ENCODE results near the gene KRTAP4-7.
"Not testable (repeated sequence)": the region's sequence is repeated elsewhere in the genome, so short reads cannot be mapped to it uniquely, and the experiment has no call there.

The KRTAP4-7 gene

DNA sequence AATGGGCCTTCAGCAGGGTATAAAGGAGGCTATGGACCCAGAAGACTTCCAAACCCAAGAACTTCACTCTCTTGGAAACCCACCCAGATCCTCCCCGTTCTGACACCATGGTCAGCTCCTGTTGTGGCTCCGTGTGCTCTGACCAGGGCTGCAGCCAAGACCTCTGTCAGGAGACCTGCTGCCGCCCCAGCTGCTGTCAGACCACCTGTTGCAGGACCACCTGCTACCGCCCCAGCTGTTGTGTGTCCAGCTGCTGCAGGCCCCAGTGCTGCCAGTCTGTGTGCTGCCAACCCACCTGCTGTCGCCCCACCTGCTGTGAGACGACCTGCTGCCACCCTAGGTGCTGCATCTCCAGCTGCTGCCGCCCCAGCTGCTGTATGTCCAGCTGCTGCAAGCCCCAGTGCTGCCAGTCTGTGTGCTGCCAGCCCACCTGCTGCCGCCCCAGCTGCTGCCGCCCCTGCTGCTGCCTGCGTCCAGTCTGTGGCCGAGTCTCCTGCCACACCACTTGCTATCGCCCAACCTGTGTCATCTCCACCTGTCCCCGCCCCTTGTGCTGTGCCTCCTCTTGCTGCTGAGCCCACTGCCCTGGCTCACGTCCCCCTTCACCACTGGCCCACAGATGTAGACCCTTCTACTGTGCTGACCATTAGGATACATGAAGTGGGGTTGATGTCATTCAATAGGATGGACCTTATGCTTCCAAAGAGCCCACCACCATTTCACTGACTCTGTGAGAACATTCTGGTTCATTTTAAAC, at the start of gene KRTAP4-7:
TSS of gene KRTAP4-7 (plus strand) at position 51 of the 757 bp plus-strand sequence. CDS start at position 108, 57 bp downstream.
- DNase-seq = not testable (repeated sequence)

- DNase-seq = not testable (repeated sequence)
These were observed 49.5 kb upstream of the KRTAP4-7 start, which contains the start of gene KRTAP1-3 for GRCh38 chr17:41034346-41034935. TSS of gene KRTAP1-3 (minus strand) at chr17:41034874. CDS start at chr17:41034821, 53 bp downstream.

DNA sequence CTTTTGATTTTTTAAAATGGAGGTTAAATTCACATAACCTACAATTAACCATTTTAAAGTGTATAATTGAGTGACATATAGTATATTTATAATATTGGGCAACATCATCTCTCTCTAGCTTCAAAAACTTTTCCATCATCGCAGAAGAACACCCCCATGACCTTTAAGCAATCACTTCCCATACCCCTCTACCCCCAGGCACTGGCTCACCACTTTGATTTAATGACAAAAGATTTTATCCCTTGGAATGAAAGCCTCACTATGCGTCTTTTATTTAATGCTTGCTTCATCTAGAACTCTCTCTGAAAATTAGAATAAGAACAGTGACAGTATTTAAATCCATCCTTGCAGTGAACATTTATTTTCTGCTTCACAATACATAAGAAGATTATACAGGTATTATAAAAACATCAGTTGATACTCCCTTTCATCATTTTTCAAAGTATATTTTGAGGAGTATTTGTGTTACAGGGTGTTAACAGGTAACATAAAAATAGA, 46.0 kb upstream of the KRTAP4-7 start:
- no peak for DNase-seq

GRCh38 chr17:41040783-41041571, 43.0 kb upstream of the KRTAP4-7 start, which contains the start of gene KRTAP1-1:
TSS of gene KRTAP1-1 (minus strand) at chr17:41041450. CDS start at chr17:41041397, 53 bp downstream.
- DNase-seq = not testable (repeated sequence)

GRCh38 chr17:41042953-41043352, 41.0 kb upstream of the KRTAP4-7 start:
- no peak for DNase-seq

- not testable (repeated sequence) for DNase-seq
These were observed 37.0 kb upstream of the KRTAP4-7 start, which contains the start of gene KRTAP2-1 for GRCh38 chr17:41046735-41047465. TSS of gene KRTAP2-1 (minus strand) at chr17:41047316. CDS start at chr17:41047267, 49 bp downstream.

- DNase-seq = no peak
These were observed 35.5 kb upstream of the KRTAP4-7 start for GRCh38 chr17:41048441-41048840.

DNA sequence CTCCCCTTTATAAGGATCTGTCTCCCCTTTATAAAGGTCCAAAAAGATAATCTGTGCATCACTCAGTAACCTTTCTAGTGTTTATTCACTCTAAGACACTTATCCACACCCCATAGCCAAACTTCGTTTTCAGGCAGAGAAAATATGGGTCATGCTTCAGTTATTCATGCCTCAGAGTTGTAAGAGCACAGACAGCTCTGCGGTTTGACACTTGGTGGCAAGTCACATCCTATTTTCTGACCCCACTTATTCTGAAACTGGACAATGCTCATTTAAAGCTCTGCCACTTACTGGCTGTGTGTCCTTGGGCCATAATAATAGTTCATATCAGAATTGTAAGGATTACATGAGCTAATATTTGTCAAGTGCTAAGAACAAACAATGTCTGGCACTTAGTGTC, 34.8 kb upstream of the KRTAP4-7 start:
- no peak for DNase-seq

- DNase-seq = no peak
These were observed 31.4 kb upstream of the KRTAP4-7 start for GRCh38 chr17:41052566-41052965.

GRCh38 chr17:41054025-41054424, 29.9 kb upstream of the KRTAP4-7 start:
- no peak for DNase-seq

DNA sequence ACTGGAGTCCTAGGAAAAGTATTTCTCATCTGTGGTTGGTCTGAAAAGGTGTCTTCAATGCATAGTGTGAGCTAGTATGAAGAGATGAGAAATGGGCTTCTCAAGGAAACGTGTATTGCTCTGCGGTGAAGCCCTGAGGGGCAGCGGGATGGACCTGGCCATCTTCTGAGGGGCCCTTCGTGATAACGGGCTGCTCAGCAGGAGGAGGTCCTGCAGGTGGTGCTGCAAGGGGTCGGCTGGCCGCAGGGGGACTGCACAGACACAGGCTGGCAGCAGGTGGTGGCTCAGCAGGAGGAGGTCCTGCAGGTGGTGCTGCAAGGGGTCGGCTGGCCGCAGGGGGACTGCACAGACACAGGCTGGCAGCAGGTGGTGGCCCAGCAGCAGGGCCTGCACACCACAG, 29.4 kb upstream of the KRTAP4-7 start:
- DNase-seq = not testable (repeated sequence)

DNA sequence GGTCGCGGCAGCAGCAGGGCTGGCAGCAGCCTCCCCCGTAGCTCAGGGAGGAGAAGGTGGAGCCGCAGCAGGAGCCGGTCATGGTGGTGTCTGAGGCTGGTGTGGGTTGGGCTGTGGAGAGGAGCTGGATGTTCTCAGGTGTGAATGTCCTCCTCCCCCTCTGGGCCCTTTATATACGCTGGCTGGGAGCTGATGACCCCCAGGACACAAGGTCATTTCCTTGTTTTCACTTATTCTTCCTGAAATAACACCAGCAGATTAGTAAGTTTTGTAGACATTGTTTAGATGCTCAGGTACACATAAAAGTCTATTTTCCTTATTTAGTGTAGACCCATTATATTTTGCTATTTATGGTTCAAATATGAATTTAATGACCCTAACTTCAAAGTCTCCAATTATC, 28.8 kb upstream of the KRTAP4-7 start, which contains the start of gene KRTAP2-2:
TSS of gene KRTAP2-2 (minus strand) at position 101 of the 400 bp plus-strand sequence. CDS start at position 82, 19 bp downstream.
- not testable (repeated sequence) for DNase-seq

- DNase-seq = no peak
These were observed 26.4 kb upstream of the KRTAP4-7 start for GRCh38 chr17:41057547-41057946.

DNA sequence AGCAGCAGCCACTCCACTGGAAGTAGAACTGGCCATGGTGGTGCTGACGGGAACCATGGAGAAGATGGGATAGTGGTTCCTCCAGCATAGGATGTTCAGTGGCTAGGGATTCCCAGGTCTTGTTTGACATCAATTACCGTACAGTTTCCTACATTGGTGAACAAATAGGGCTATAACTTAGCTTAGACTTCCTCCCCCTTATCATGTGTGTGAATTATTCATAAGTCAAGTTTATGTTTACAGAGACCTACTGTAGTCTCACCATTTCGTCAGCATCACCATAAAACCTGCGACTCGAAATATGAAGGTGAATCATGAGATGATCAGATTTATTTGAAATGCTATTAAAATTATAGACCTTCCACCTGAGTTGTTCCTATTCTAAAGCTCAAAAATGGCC, 25.2 kb upstream of the KRTAP4-7 start:
- DNase-seq = no peak

DNA sequence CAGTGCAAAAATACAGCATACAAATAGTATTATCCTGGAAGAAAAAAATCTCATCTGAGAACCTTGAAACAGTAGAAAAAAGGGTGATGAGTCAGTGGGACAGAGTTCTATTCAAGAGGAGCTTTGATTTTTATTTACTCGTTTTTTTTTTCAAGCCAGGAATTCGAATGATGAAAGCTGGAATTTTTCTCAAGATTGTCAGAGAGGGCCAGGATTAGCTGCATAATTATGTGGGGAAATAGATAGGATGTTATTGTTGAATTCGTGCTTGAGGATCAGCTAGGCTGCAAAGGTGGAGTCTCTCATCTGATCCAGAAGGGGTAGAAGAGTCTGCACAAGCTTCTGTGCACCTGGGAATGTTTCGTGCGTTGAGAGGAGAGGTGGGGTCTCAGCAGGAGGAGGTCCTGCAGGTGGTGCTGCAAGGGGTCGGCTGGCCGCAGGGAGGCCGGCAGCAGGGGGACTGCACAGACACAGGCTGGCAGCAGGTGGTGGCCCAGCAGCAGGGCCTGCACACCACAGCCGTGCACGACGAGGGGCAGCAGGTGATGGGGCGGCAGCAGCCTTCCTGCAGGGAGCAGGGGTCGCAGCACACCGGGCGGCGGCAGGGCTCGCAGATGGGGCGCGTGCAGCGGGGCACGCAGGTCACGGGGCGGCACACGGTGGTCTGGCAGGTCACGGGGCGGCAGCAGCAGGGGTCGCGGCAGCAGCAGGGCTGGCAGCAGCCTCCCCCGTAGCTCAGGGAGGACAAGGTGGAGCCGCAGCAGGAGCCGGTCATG, 24.5 kb upstream of the KRTAP4-7 start:
- not testable (repeated sequence) for DNase-seq

DNA sequence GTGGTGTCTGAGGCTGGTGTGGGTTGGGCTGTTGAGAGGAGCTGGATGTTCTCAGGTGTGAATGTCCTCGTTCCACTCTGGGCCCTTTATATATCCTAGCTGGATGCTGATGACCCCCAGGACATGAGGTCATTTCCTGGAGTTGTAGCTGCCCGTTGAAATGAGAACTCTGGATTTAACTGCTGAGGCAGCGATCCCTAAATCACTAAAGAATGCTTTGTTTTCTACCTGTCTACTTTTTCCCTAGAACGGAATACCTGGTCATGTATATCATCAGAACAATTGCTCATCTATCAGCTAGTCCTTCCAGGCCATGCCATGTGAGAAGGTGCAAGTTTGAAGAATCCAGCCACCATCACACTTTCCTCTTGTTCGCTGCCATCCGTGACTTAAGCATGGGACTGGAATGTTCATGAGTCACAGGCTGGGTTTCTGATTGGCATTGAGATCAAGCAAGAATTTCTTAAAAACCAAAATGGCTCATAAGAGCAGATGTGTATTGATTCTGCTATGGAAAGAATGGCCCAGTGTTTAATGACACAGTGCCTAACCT, 23.8 kb upstream of the KRTAP4-7 start, which contains the start of gene KRTAP2-3:
TSS of gene KRTAP2-3 (minus strand) at position 63 of the 553 bp plus-strand sequence. CDS start 64 bp downstream, outside the sequence.
- no peak for DNase-seq

DNA sequence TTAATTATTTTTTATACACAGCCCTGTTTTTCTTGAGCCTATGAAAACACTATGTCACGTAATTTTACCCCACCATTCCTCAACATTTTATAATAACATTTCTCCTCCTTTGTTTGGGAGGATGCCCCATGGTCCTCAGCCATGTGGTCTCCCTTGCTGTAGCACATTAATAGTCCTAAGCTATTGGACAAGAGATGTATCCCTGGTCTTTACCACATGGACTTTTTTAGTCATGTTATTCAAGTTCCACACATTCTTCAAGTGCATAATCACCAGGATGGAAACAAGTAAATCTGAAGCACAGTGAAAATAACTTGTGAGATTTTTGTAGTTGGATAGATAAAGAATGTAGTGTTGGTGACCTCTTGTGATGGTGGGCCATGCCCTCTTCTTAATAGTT, 22.0 kb upstream of the KRTAP4-7 start:
- DNase-seq = no peak

GRCh38 chr17:41063449-41063848, 20.5 kb upstream of the KRTAP4-7 start:
- no peak for DNase-seq

- DNase-seq = no peak
These were observed 19.6 kb upstream of the KRTAP4-7 start for GRCh38 chr17:41064301-41064700.

- DNase-seq = not testable (repeated sequence)
These were observed 18.8 kb upstream of the KRTAP4-7 start for GRCh38 chr17:41065016-41065689.

Data from activated CD8-positive, alpha-beta memory T cell treated with anti-CD3 and anti-CD28 coated beads, Interleukin-2, amount 50 U/mL, for 4 hours (primary cell).